A549 (cell line): ENCODE results near the gene AFAP1L2. TPM values are rescaled to one million over a fixed set of nuclear protein-coding genes. Genes with fewer than 3 reads are reported as not detected.
A peak's percentile ranks its signal among the peaks of the same experiment; 100 is the strongest.

ENCODE experiments used
- ATAC-seq, 2 experiments: fragments of 200-7000 bp in 1 of 2; fragments of >200 bp in 1 of 2; cut with Nextera tagmentation in 1 of 2; cut with Tn5 transposase in 1 of 2; 3 replicates each; pipeline versions ENCODE4 v1.8.0 to v1.9.1; 2018 to 2020; ENCODE audit warnings: mild to moderate bottlenecking in 1 of 2, moderate library complexity in 1 of 2
- CTCF ChIA-PET: fragments of 300-600 bp; sonication (Branson Sonifier 250); formaldehyde crosslinking; extraction: SDS; loops from one replicate; lab custom pipeline; 2021; ENCODE audit warnings: antibody characterized with exemption, inconsistent platforms; lab: Yijun Ruan, JAX
- POLR2A ChIA-PET: fragments of 350-600 bp; formaldehyde crosslinking; extraction: SDS; loops from one replicate; lab custom pipeline; 2021; ENCODE audit warnings: antibody characterized with exemption, inconsistent platforms; lab: Yijun Ruan, JAX
- DNase-seq, 2 experiments: peaks; one replicate each; pipeline versions ENCODE4 v3.0.0 to v3.0.0-alpha.2; 2011 to 2016; ENCODE audit warnings: low read depth in 1 of 2, low spot score in 1 of 2
- FAIRE-seq: peaks from 2 replicates; lab custom pipeline; 2011; peaks lifted over from hg19 to GRCh38; lab: Jason Lieb, UNC
- H3K27ac ChIP-seq, 2 experiments: fragments of >200 bp; sonication (Bioruptor Twin); formaldehyde crosslinking; 3 replicates each; pipeline ENCODE4 v1.5.1; 2016 to 2017
- H3K4me1 ChIP-seq: fragments of >200 bp; sonication (Bioruptor Twin); formaldehyde crosslinking; 3 replicates; pipeline ENCODE4 v1.6.1; 2016
- H3K4me2 ChIP-seq: fragments of >200 bp; sonication (Bioruptor Twin); formaldehyde crosslinking; 3 replicates; pipeline ENCODE4 v1.6.1; 2016
- H3K4me3 ChIP-seq: fragments of >200 bp; sonication (Bioruptor Twin); formaldehyde crosslinking; 3 replicates; pipeline ENCODE4 v1.5.1; 2016
- H3K9me3 ChIP-seq: fragments of >200 bp; sonication (Bioruptor Twin); formaldehyde crosslinking; 3 replicates; pipeline ENCODE4 v1.6.1; 2016
- CBX2 ChIP-seq: fragments of 200-600 bp; sonication (generic); IDR thresholded peaks from 2 replicates; pipeline ENCODE4 v1.6.1; 2016; ENCODE audit warnings: low read depth, mild to moderate bottlenecking, borderline replicate concordance
- CBX8 ChIP-seq: fragments of 200-600 bp; sonication (generic); IDR thresholded peaks from 2 replicates; pipeline ENCODE4 v1.6.1; 2016
- CHD4 ChIP-seq: fragments of 200-600 bp; sonication (generic); IDR thresholded peaks from 2 replicates; pipeline ENCODE4 v1.6.1; 2016; ENCODE audit warnings: antibody characterized with exemption, mild to moderate bottlenecking, borderline replicate concordance
- EHF ChIP-seq: fragments of 250-450 bp; sonication (Bioruptor Pico); IDR thresholded peaks from 2 replicates; pipeline ENCODE4 v1.5.0; 2020; ENCODE audit warnings: mild to moderate bottlenecking
- ESRRA ChIP-seq: fragments of 150-350 bp; IDR thresholded peaks from 2 replicates; pipeline ENCODE4 v1.6.1; 2014; ENCODE audit warnings: mild to moderate bottlenecking, low read length, borderline replicate concordance
- FOSL2 ChIP-seq, 2 experiments: fragments of 450-650 bp in 1 of 2; fragments of >200 bp in 1 of 2; sonication (Bioruptor Twin) in 1 of 2; formaldehyde crosslinking; IDR thresholded peaks; 2 replicates each; pipeline versions ENCODE4 v1.5.0 to v1.6.1; 2016 to 2020; ENCODE audit warnings: mild to moderate bottlenecking in 1 of 2, moderate library complexity in 1 of 2
- HEYL ChIP-seq: fragments of 250-450 bp; sonication (Bioruptor Pico); IDR thresholded peaks from 2 replicates; pipeline ENCODE4 v1.8.0; 2021; ENCODE audit warnings: mild to moderate bottlenecking, moderate library complexity
- HOXB13 ChIP-seq: fragments of 250-450 bp; sonication (Bioruptor Pico); IDR thresholded peaks from 2 replicates; pipeline ENCODE4 v1.5.0; 2020; ENCODE audit warnings: low read depth, mild to moderate bottlenecking, moderate library complexity
- JUNB ChIP-seq: fragments of >200 bp; sonication (Bioruptor Twin); formaldehyde crosslinking; IDR thresholded peaks from 2 replicates; pipeline ENCODE4 v1.6.1; 2016
- MAZ ChIP-seq: fragments of 150-350 bp; IDR thresholded peaks from 2 replicates; pipeline ENCODE4 v1.6.1; 2014; ENCODE audit warnings: antibody characterized with exemption, low read depth, low read length, borderline replicate concordance
- MYC ChIP-seq: IDR thresholded peaks from 2 replicates; pipeline ENCODE4 v1.6.1; 2012; ENCODE audit warnings: mild to moderate bottlenecking, inconsistent platforms, low read length, improper control_type of control experiment, borderline replicate concordance
- NR3C1 ChIP-seq: fragments of >200 bp; sonication (Bioruptor Twin); formaldehyde crosslinking; IDR thresholded peaks from 3 replicates; pipeline ENCODE4 v1.6.1; 2017
- POLR2A ChIP-seq: IDR thresholded peaks from 2 replicates; pipeline ENCODE4 v1.6.1; 2012; ENCODE audit warnings: mild to moderate bottlenecking, low read length
- RAD21 ChIP-seq, 2 experiments: fragments of >200 bp in 1 of 2; sonication (Bioruptor Twin) in 1 of 2; formaldehyde crosslinking in 1 of 2; IDR thresholded peaks in 1 of 2; conservative IDR thresholded peaks in 1 of 2; 2 replicates in 1 of 2; 3 replicates in 1 of 2; pipeline ENCODE4 v1.6.1; 2012 to 2018; ENCODE audit warnings: inconsistent platforms in 1 of 2
- RARB ChIP-seq: fragments of 250-450 bp; sonication (Bioruptor Pico); IDR thresholded peaks from 2 replicates; pipeline ENCODE4 v1.8.0; 2021; ENCODE audit warnings: mild to moderate bottlenecking, moderate library complexity
- SMC3 ChIP-seq: fragments of >200 bp; sonication (Bioruptor Twin); formaldehyde crosslinking; IDR thresholded peaks from 3 replicates; pipeline ENCODE4 v1.6.1; 2018; ENCODE audit warnings: inconsistent platforms
- TP53 ChIP-seq: fragments of 250-450 bp; sonication (Bioruptor Pico); IDR thresholded peaks from 2 replicates; pipeline ENCODE4 v1.5.0; 2021; ENCODE audit warnings: mild to moderate bottlenecking, moderate library complexity
- ZNF302 ChIP-seq: fragments of 250-450 bp; sonication (Bioruptor Pico); IDR thresholded peaks from 2 replicates; pipeline ENCODE4 v1.9.0; 2021; ENCODE audit warnings: inconsistent platforms, mild to moderate bottlenecking, moderate library complexity
- WGBS: methylation state at CpG from one replicate; pipeline ENCODE4 v1.1.6; 2017; ENCODE audit errors: missing lambda C conversion rate; 5-methylcytosine and 5-hydroxymethylcytosine counted together
- polyA plus RNA-seq, 4 experiments: library from polyadenylated mRNA; depleted of rRNA in 3 of 4; stranded (reverse); fragments of >200 nt; fragmentation: RNase III in 1 of 4; extraction: RNeasy Plus Mini Kit Qiagen cat#74134 plus additional on column Dnase treatment in 1 of 4; gene quantifications; 2 replicates in 3 of 4; 3 replicates in 1 of 4; pipeline ENCODE4 v1.2.3, GENCODE V29; 2011 to 2017
- TF ChIP-seq, protein P1 (sequence below): IDR thresholded peaks from 2 replicates; pipeline ENCODE4 v1.6.1; 2012
- TF ChIP-seq, protein P2 (sequence below): fragments of >200 bp; sonication (Bioruptor Twin); formaldehyde crosslinking; IDR thresholded peaks from 3 replicates; pipeline ENCODE4 v1.6.1; 2016
- TF ChIP-seq, protein P3 (sequence below): fragments of 150-350 bp; IDR thresholded peaks from 2 replicates; pipeline ENCODE4 v1.6.1; 2014; ENCODE audit warnings: low read depth, mild to moderate bottlenecking, low read length

Gene AFAP1L2
- polyA plus RNA-seq, 2 of the 4 experiments (the other 2 are of a cell fraction), result 19.6 to 27.3 TPM

DNA sequence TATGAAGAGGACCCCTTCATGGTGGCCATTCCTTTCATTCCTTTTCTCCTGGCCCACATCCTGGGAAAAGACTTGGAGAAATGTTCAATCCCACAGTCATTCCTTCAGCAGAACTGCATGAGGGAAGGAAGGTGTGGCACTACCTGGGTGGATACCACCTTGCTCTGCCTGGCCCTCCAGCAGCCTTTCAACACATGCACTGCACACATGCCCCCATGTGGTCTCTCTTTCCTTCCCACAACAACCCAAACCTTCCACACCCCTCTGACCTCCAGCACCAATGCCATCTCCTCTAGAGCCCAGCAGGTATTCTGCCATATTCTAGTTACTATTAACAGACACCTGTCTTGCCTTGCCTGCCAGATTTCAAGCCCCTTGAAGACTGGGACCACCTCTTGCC, 40.5 kb upstream of the AFAP1L2 start:
- Histone ChIP-seq H3K9me3 (no peaks in the 10 kb centered on the region), H3K4me1 (no peaks in the 10 kb centered on the region), H3K27ac (no peak overlapping the region), H3K4me2 (no peak overlapping the region), H3K4me3 (no peak overlapping the region)
- DNase-seq (no peak), ATAC-seq (no peak), FAIRE-seq (no peak)
- TF ChIP-seq, protein P1, sequence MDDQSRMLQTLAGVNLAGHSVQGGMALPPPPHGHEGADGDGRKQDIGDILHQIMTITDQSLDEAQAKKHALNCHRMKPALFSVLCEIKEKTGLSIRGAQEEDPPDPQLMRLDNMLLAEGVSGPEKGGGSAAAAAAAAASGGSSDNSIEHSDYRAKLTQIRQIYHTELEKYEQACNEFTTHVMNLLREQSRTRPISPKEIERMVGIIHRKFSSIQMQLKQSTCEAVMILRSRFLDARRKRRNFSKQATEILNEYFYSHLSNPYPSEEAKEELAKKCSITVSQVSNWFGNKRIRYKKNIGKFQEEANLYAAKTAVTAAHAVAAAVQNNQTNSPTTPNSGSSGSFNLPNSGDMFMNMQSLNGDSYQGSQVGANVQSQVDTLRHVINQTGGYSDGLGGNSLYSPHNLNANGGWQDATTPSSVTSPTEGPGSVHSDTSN, result no peak
- TF ChIP-seq RARB (CRISPR knock-in tag), result no peak
- TF ChIP-seq EHF (CRISPR knock-in tag), result no peak
- no peak for TF ChIP-seq JUNB
- no peak for TF ChIP-seq NR3C1
- TF ChIP-seq RAD21 (conservative IDR thresholded peaks at IDR 0.05 in 1 of 2, IDR thresholded peaks at IDR 0.05 in 1 of 2), result peak in 1 of 2 experiments; percentile 29; a peak in 1 of 5 replicates
- ChIA-PET POLR2A (interaction anchor here (0.8 kb wide), 1 partner anchor 15 kb away, joined by 3 read pairs; no protein-coding TSS in a partner anchor), CTCF (no interaction called here)

DNA sequence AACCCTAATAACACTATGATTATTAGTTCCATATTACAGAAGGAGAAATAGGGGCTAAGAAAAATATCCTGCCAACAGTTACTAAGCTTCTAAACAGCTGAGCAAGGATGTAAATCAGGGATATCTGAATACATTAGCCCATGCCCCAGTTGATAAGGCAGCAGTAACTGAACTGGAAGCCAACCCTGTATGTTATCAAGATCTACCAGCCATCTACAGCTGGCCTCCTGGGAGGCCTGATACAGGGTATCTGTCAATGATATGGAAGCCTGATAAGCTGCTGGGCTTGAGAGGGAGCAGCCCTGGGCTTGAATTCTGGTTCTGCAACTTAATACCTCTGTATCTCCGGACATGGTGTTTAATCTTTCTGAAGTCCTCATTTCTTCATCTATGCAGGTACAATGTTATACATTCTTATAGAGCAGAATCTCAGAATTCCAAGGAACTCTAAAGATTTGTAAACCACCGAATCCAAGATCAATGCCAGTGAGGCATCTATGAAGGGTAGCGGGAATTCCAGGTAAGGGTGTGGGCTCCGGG, 37.9 kb upstream of the AFAP1L2 start:
- ATAC-seq (no peak), FAIRE-seq (no peak), DNase-seq (no peak)
- POLR2A ChIA-PET, result no interaction called here
- Histone ChIP-seq H3K4me1 (no peaks in the 10 kb centered on the region), H3K4me3 (no peak overlapping the region), H3K9me3 (no peaks in the 10 kb centered on the region), H3K4me2 (no peak overlapping the region), H3K27ac (no peak overlapping the region)
- WGBS, result 72% methylated on average over 4 of the region's 4 CpGs
- TF ChIP-seq, protein P1, result no peak
- TF ChIP-seq, protein P2, sequence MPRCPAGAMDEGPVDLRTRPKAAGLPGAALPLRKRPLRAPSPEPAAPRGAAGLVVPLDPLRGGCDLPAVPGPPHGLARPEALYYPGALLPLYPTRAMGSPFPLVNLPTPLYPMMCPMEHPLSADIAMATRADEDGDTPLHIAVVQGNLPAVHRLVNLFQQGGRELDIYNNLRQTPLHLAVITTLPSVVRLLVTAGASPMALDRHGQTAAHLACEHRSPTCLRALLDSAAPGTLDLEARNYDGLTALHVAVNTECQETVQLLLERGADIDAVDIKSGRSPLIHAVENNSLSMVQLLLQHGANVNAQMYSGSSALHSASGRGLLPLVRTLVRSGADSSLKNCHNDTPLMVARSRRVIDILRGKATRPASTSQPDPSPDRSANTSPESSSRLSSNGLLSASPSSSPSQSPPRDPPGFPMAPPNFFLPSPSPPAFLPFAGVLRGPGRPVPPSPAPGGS, result no peak
- TF ChIP-seq CBX8, result no peak
- TF ChIP-seq MAZ, result no peak
- no peak for TF ChIP-seq CBX2
- CTCF ChIA-PET, result interaction anchor here (1.0 to 13.3 kb wide), 4 partner anchors 63 to 145 kb away, joined by 3 to 140 read pairs (median 4); no protein-coding TSS in a partner anchor

DNA sequence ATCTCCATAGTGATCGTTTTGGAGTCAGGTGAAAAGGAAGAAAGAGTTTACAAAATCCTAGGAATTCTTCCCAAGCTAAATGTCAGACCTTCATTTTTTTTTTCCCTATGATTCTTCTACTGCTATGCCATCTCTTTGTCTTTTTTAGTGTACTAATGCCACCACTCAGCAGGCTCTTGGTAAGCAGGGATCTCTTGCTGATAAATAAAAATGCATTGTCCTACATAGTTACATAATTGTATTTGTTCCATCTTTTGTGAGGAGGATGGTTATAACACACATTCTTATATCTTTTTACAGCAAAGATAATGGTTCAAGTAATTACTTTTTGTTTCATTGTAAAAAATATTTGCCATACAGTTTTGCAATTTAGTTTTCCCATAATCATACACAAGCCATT, 36.8 kb upstream of the AFAP1L2 start:
- no peak for FAIRE-seq
- Histone ChIP-seq H3K9me3 (no peaks in the 10 kb centered on the region), H3K4me2 (no peak overlapping the region)
- CTCF ChIA-PET, result interaction anchor here (0.6 to 13.3 kb wide), 2 partner anchors 21 to 137 kb away, joined by 3 to 140 read pairs; no protein-coding TSS in a partner anchor
- no peak for TF ChIP-seq CHD4
- TF ChIP-seq ESRRA, result no peak
- no peak for TF ChIP-seq CBX2
- no peak for TF ChIP-seq SMC3
- no peak for TF ChIP-seq HEYL (CRISPR knock-in tag)
- no peak for TF ChIP-seq TP53 (CRISPR knock-in tag)
- TF ChIP-seq HOXB13 (CRISPR knock-in tag), result no peak
- no peak for TF ChIP-seq NR3C1
- no peak for TF ChIP-seq FOSL2 (IDR thresholded peaks at IDR 0.05)
- TF ChIP-seq FOSL2 (CRISPR knock-in tag; IDR thresholded peaks at IDR 0.05), result no peak
- TF ChIP-seq, protein P3, sequence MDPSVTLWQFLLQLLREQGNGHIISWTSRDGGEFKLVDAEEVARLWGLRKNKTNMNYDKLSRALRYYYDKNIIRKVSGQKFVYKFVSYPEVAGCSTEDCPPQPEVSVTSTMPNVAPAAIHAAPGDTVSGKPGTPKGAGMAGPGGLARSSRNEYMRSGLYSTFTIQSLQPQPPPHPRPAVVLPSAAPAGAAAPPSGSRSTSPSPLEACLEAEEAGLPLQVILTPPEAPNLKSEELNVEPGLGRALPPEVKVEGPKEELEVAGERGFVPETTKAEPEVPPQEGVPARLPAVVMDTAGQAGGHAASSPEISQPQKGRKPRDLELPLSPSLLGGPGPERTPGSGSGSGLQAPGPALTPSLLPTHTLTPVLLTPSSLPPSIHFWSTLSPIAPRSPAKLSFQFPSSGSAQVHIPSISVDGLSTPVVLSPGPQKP, result no peak
- TF ChIP-seq ZNF302 (CRISPR knock-in tag), result no peak
- TF ChIP-seq MYC, result no peak
- no peak for TF ChIP-seq POLR2A
- TF ChIP-seq, all 56 proteins: peak for 0
- no peak for DNase-seq
- 82% methylated on average over 1 of the region's 1 CpG for WGBS
- Histone ChIP-seq H3K4me3 (no peak overlapping the region), H3K4me1 (no peaks in the 10 kb centered on the region), H3K27ac (no peak overlapping the region)
- ATAC-seq, result no peak
- POLR2A ChIA-PET, result no interaction called here
